Endothelial cell of umbilical vein (primary cell): ENCODE results near the gene MAP4K4. TPM values are rescaled to one million over a fixed set of nuclear protein-coding genes. Genes with fewer than 3 reads are reported as not detected.

Experiments
- BruUV-seq: library from RNA; stranded (reverse); fragments of 400-500 nt; replicated peaks from 2 replicates; lab custom pipeline; 2021; lab: Mats Ljungman, UMichigan
- CTCF ChIA-PET: fragments of 300-600, 350-600 bp; sonication (Branson Sonifier 250); formaldehyde crosslinking; loops from one replicate; lab custom pipeline; 2021; ENCODE audit warnings: antibody characterized with exemption, inconsistent platforms; lab: Charles Lee
- POLR2A ChIA-PET: fragments of 300-600, 350-600 bp; sonication (Branson Sonifier 250); formaldehyde crosslinking; loops from one replicate; lab custom pipeline; 2021; ENCODE audit warnings: antibody characterized with exemption, inconsistent platforms; lab: Charles Lee
- DNase-seq: peaks from one replicate; pipeline ENCODE4 v3.0.0-alpha.2; 2011; ENCODE audit warnings: low read depth, low spot score
- FAIRE-seq: peaks from 2 replicates; lab custom pipeline; 2011; peaks lifted over from hg19 to GRCh38; lab: Jason Lieb, UNC
- H2AFZ ChIP-seq: 2 replicates; pipeline ENCODE4 v1.6.0; 2012; ENCODE audit warnings: low read depth, low read length, control low read depth, inconsistent platforms
- H3K27ac ChIP-seq: 2 replicates; pipeline ENCODE4 v1.5.1; 2011; ENCODE audit warnings: low read depth, mild to moderate bottlenecking, control low read depth, low read length, moderate library complexity; ENCODE audit not compliant: insufficient read depth
- H3K27me3 ChIP-seq, 2 experiments: 2 replicates each; pipeline versions ENCODE4 v1.6.0 to v1.6.1; 2011; ENCODE audit warnings: low read length in 2 of 2, mixed read lengths in 1 of 2; ENCODE audit not compliant: control insufficient read depth in 2 of 2, insufficient read depth in 2 of 2
- H3K36me3 ChIP-seq, 2 experiments: 2 replicates in 1 of 2; 3 replicates in 1 of 2; pipeline ENCODE4 v1.5.1; 2011; ENCODE audit warnings: low read length in 2 of 2, mild to moderate bottlenecking in 1 of 2, moderate library complexity in 1 of 2; ENCODE audit not compliant: control insufficient read depth in 2 of 2, insufficient read depth in 2 of 2; ENCODE audit errors: extremely low read depth in 1 of 2
- H3K4me1 ChIP-seq: 3 replicates; pipeline ENCODE4 v1.5.1; 2011; ENCODE audit warnings: mild to moderate bottlenecking, low read length; ENCODE audit not compliant: control insufficient read depth, insufficient read depth; ENCODE audit errors: extremely low read depth
- H3K4me2 ChIP-seq: 2 replicates; pipeline ENCODE4 v1.6.1; 2011; ENCODE audit warnings: low read length, control low read depth, mixed read lengths; ENCODE audit not compliant: insufficient read depth
- H3K4me3 ChIP-seq, 3 experiments: fragments of 200-600 bp in 1 of 3; sonication (generic), shearing (Covaris generic) in 1 of 3; replicated peaks in 1 of 3; 2 replicates each; pipeline ENCODE4 v1.5.1; 2011 to 2016; ENCODE audit warnings: control low read depth in 3 of 3, low read length in 3 of 3, mild to moderate bottlenecking in 2 of 3, inconsistent platforms in 1 of 3, low read depth in 1 of 3, moderate library complexity in 1 of 3; ENCODE audit not compliant: insufficient read depth in 1 of 3
- H3K79me2 ChIP-seq: 2 replicates; pipeline ENCODE4 v1.6.0; 2012; ENCODE audit warnings: low read length, inconsistent platforms; ENCODE audit not compliant: control insufficient read depth, insufficient read depth
- H3K9ac ChIP-seq: replicated peaks from 2 replicates; pipeline ENCODE3; 2011; ENCODE audit warnings: low read length, control low read depth; ENCODE audit not compliant: insufficient read depth; ENCODE audit errors: extremely low read depth
- H3K9me1 ChIP-seq: replicated peaks from 3 replicates; pipeline ENCODE4 v1.6.0; 2011; ENCODE audit warnings: mild to moderate bottlenecking, low read length; ENCODE audit not compliant: control insufficient read depth, insufficient read depth; ENCODE audit errors: extremely low read depth
- H3K9me3 ChIP-seq: replicated peaks from 2 replicates; pipeline ENCODE4 v1.5.1; 2012; ENCODE audit warnings: low read length, inconsistent platforms; ENCODE audit not compliant: control insufficient read depth, insufficient read depth
- H4K20me1 ChIP-seq: replicated peaks from 2 replicates; pipeline ENCODE3; 2011; ENCODE audit warnings: mild to moderate bottlenecking, low read length; ENCODE audit not compliant: control insufficient read depth, insufficient read depth; ENCODE audit errors: extremely low read depth
- CTCF ChIP-seq, 2 donors: IDR thresholded peaks; 1 replicate in 1 of 2; 2 replicates in 1 of 2; pipeline ENCODE4 v1.5.1; 2011; ENCODE audit warnings: low read length in 2 of 2, mild to moderate bottlenecking in 2 of 2, moderate library complexity in 2 of 2, control low read depth in 1 of 2, inconsistent platforms in 1 of 2, low read depth in 1 of 2; ENCODE audit not compliant: insufficient read depth in 1 of 2; ENCODE audit errors: extremely low read depth in 1 of 2
- EZH2 ChIP-seq: IDR thresholded peaks from 2 replicates; pipeline ENCODE4 v1.6.1; 2012; ENCODE audit warnings: borderline replicate concordance, low read depth, mild to moderate bottlenecking, moderate library complexity, low read length, inconsistent platforms; ENCODE audit not compliant: severe bottlenecking
- FOS ChIP-seq: IDR thresholded peaks from 2 replicates; pipeline ENCODE4 v1.6.1; 2011; ENCODE audit warnings: mild to moderate bottlenecking, low read length, moderate library complexity, borderline replicate concordance; ENCODE audit not compliant: insufficient read depth
- GATA2 ChIP-seq: IDR thresholded peaks from 2 replicates; pipeline ENCODE4 v1.7.0; 2011; ENCODE audit warnings: low read depth, mild to moderate bottlenecking, moderate library complexity, mixed read lengths, low read length; ENCODE audit not compliant: insufficient read length, insufficient read depth
- JUN ChIP-seq: IDR thresholded peaks from 2 replicates; pipeline ENCODE4 v1.6.1; 2011; ENCODE audit warnings: borderline replicate concordance, low read depth; ENCODE audit not compliant: insufficient read length, insufficient read depth
- MAX ChIP-seq: IDR thresholded peaks from 2 replicates; pipeline ENCODE4 v1.6.1; 2011; ENCODE audit not compliant: insufficient read depth, insufficient read length
- MYC ChIP-seq: IDR thresholded peaks from one replicate; pipeline ENCODE4 v1.6.1; 2011; ENCODE audit warnings: mild to moderate bottlenecking, low read depth, low read length
- POLR2A ChIP-seq: IDR thresholded peaks from 2 replicates; pipeline ENCODE4 v1.6.1; 2012; ENCODE audit warnings: low read depth, mild to moderate bottlenecking, control low read depth, low read length
- POLR2AphosphoS5 ChIP-seq: IDR thresholded peaks from 2 replicates; pipeline ENCODE4 v1.6.1; 2012; ENCODE audit warnings: low read depth, mild to moderate bottlenecking, control low read depth, low read length, moderate library complexity; ENCODE audit not compliant: insufficient read depth
- dilution Hi-C: fragments of 300-500 bp; cut with MboI; formaldehyde crosslinking; loops from one replicate; pipeline ENCODE4 v1.15.0; 2019; ENCODE audit warnings: low sequenced_read_pairs; ENCODE audit not compliant: extremely low pct_ligation_motif_present
- intact Hi-C: fragments of 100-400 bp; cut with micrococcal nuclease; formaldehyde crosslinking; loops from one replicate; pipeline ENCODE4 v1.10.0; 2022
- polyA plus RNA-seq, 4 experiments: library from polyadenylated mRNA; depleted of rRNA in 3 of 4; stranded (reverse) in 3 of 4; unstranded in 1 of 4; fragments of >200 nt; gene quantifications; 2 replicates each; pipeline versions ENCODE4 v1.2.1 to v1.2.3, GENCODE V29; 2011 to 2012; ENCODE audit warnings: missing spikeins in 1 of 4
- total RNA-seq: library from RNA; stranded (reverse); gene quantifications from 2 replicates; pipeline ENCODE4 v1.2.3, GENCODE V29; 2021

The MAP4K4 gene
- total and polyA plus RNA-seq, 2 donors (not counting 3 experiments of a cell fraction or from before 2014, with no cell fraction given) = 79.4 to 269 TPM

- ChIA-PET POLR2A (no interaction called here), CTCF (interaction anchor here (1.8 kb wide), 1 partner anchor 12 kb away, joined by 4 read pairs; no protein-coding TSS in a partner anchor)
- Histone ChIP-seq H3K9me1 (peaks cover 3% of the 10 kb centered on the region), H3K4me1 (peaks cover under 1% of the 10 kb centered on the region), H3K79me2 (peaks cover 99% of the 10 kb centered on the region), H3K9me3 (no peaks in the 10 kb centered on the region), H4K20me1 (peaks cover 65% of the 10 kb centered on the region), H3K4me2 (no peak overlapping the region), H3K27me3 (no peaks in the 10 kb centered on the region), H3K9ac (no peak overlapping the region), H3K27ac (no peak overlapping the region), H3K4me3 (no peak overlapping the region), H3K36me3 (no peaks in the 10 kb centered on the region), H2AFZ (no peak overlapping the region)
- intact Hi-C loops = no loop called here
- no peak for FAIRE-seq
- dilution Hi-C loops = no loop called here
- no TSS peak for BruUV-seq
- TF ChIP-seq MAX (no peak), GATA2 (no peak), POLR2AphosphoS5 (no peak), CTCF (IDR thresholded peaks at IDR 0.05; ENCODE audit: extremely low read depth in 1 of 2, insufficient read depth in 1 of 2, low read depth in 1 of 2, low read length in 2 of 2) (no peak), FOS (no peak), EZH2 (no peak), MYC (no peak), JUN (no peak), POLR2A (no peak)
- no peak for DNase-seq
Observed at GRCh38 chr2:101781326-101781725, 83.8 kb downstream of the MAP4K4 start.
